ENCODE data around the gene REEP5. TPM values are rescaled to one million over a fixed set of nuclear protein-coding genes. Genes with fewer than 3 reads are reported as not detected.
"Not testable (repeated sequence)": the region's sequence is repeated elsewhere in the genome, so short reads cannot be mapped to it uniquely, and the experiment has no call there.

The REEP5 gene
- total RNA-seq, 1 experiment from 2014 or later, result 85.2 TPM

- no peak overlapping the region for H2AFZ ChIP-seq (ENCODE audit: low read length)
- H3K27ac ChIP-seq (ENCODE audit: low read length), result no peak overlapping the region
- no peak for ATAC-seq
- H3K9ac ChIP-seq (ENCODE audit: low read length), result no peak overlapping the region
- no peaks in the 10 kb centered on the region for H3F3A ChIP-seq (ENCODE audit: low read length, unreplicated experiment)
- no peaks in the 10 kb centered on the region for H3K36me3 ChIP-seq (ENCODE audit: low read depth, low read length)
- no peak for TF ChIP-seq EZH2 (IDR thresholded peaks at IDR 0.05; ENCODE audit: low read length, unreplicated experiment)
- no peak for TF ChIP-seq EZH2phosphoT487 (IDR thresholded peaks at IDR 0.05; ENCODE audit: borderline replicate concordance, low read length)
- TF ChIP-seq, protein P1, sequence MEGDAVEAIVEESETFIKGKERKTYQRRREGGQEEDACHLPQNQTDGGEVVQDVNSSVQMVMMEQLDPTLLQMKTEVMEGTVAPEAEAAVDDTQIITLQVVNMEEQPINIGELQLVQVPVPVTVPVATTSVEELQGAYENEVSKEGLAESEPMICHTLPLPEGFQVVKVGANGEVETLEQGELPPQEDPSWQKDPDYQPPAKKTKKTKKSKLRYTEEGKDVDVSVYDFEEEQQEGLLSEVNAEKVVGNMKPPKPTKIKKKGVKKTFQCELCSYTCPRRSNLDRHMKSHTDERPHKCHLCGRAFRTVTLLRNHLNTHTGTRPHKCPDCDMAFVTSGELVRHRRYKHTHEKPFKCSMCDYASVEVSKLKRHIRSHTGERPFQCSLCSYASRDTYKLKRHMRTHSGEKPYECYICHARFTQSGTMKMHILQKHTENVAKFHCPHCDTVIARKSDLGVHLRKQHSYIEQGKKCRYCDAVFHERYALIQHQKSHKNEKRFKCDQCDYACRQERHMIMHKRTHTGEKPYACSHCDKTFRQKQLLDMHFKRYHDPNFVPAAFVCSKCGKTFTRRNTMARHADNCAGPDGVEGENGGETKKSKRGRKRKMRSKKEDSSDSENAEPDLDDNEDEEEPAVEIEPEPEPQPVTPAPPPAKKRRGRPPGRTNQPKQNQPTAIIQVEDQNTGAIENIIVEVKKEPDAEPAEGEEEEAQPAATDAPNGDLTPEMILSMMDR (conservative IDR thresholded peaks at IDR 0.05; ENCODE audit: low read depth, low read length), result no peak
- H3K9me2 ChIP-seq (replicated peaks; ENCODE audit: low read length), result no peaks in the 10 kb centered on the region
- CTCF ChIA-PET, result no interaction called here
- no peaks in the 10 kb centered on the region for H3K79me2 ChIP-seq (ENCODE audit: low read length)
- H3K27me3 ChIP-seq (ENCODE audit: low read length), result no peaks in the 10 kb centered on the region
- no peaks in the 10 kb centered on the region for H4K20me1 ChIP-seq (ENCODE audit: low read length)
- H3K9me3 ChIP-seq (ENCODE audit: low read length), result no peaks in the 10 kb centered on the region
- intact Hi-C loops (cut with micrococcal nuclease), result loop anchor here (10.0 kb wide), 1 partner anchor 191 kb away; no protein-coding TSS in a partner anchor
- DNase-seq, result no peak
- no peak overlapping the region for H3K4me2 ChIP-seq (ENCODE audit: low read length)
- H3K4me3 ChIP-seq (ENCODE audit: low read length), result no peak overlapping the region
- POLR2A ChIA-PET (ENCODE audit: unreplicated experiment), result no interaction called here
- no TSS peak for BruUV-seq (replicated peaks)
- H3K4me1 ChIP-seq (ENCODE audit: insufficient read depth, low read length), result peaks cover 34% of the 10 kb centered on the region
These were observed 43.8 kb upstream of the REEP5 start for GRCh38 chr5:112965733-112966306.

- intact Hi-C loops (cut with micrococcal nuclease), result loop anchor here (5.0 to 10.0 kb wide), 2 partner anchors 189 to 411 kb away; no protein-coding TSS in a partner anchor
- H3K79me2 ChIP-seq (ENCODE audit: low read length); H4K20me1 ChIP-seq (ENCODE audit: low read length); H3K36me3 ChIP-seq (ENCODE audit: low read depth, low read length); POLR2A ChIA-PET (ENCODE audit: unreplicated experiment); BruUV-seq (replicated peaks); DNase-seq; H3K9me2 ChIP-seq (replicated peaks; ENCODE audit: low read length); H3K4me3 ChIP-seq (ENCODE audit: low read length); H3K9ac ChIP-seq (ENCODE audit: low read length); H2AFZ ChIP-seq (ENCODE audit: low read length); H3K9me3 ChIP-seq (ENCODE audit: low read length); H3K27me3 ChIP-seq (ENCODE audit: low read length); CTCF ChIA-PET; H3F3A ChIP-seq (ENCODE audit: low read length, unreplicated experiment); ATAC-seq: not testable (repeated sequence)
- Histone ChIP-seq H3K27ac (ENCODE audit: low read length) (peak overlapping the region; percentile 56), H3K4me1 (ENCODE audit: insufficient read depth, low read length) (peaks cover 43% of the 10 kb centered on the region), H3K4me2 (ENCODE audit: low read length) (0 out of 2 replicates have a peak overlapping the region, but pooled peaks have one; percentile 12)
These were observed 41.3 kb upstream of the REEP5 start for GRCh38 chr5:112963374-112963733.

DNA sequence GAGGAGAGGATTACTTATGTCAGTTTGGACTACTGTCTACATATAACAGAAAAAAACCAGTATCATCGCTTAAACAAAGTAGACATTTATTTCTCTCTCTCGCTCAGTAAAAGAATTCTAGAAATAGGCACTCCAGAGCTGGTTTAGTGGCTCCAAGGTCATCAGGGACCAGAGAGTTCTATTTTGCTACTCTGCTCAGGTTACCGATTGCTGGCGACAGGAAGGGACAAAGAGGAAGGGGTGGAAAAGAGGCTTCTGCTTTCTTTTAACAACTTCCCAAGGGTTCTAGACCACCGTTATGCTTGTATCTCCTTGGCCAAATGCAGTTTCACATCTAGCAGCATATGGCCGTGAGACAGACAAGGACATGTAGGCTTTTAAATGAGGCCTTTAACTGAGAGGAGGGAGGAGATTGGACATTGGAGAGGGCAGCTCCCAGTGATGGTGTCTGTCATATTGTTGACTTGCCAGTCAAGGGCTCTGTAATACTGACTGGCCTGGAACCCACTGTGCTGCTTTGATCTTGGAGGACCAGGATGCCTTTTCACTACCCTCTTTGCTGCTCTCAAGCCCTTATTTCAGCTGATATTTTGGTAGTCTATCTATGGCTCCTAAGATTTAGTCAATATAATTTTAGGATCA is 39.0 kb upstream of the REEP5 start:
- peaks cover 12% of the 10 kb centered on the region for H3F3A ChIP-seq (ENCODE audit: low read length, unreplicated experiment)
- H3K9me2 ChIP-seq (replicated peaks; ENCODE audit: low read length), result no peaks in the 10 kb centered on the region
- H4K20me1 ChIP-seq (ENCODE audit: low read length), result no peaks in the 10 kb centered on the region
- CTCF ChIA-PET, result no interaction called here
- no peaks in the 10 kb centered on the region for H3K79me2 ChIP-seq (ENCODE audit: low read length)
- H3K9me3 ChIP-seq (ENCODE audit: low read length), result no peaks in the 10 kb centered on the region
- ATAC-seq (no peak), DNase-seq (no peak)
- H3K9ac ChIP-seq (ENCODE audit: low read length), result no peak overlapping the region
- POLR2A ChIA-PET (ENCODE audit: unreplicated experiment), result no interaction called here
- H3K4me1 ChIP-seq (ENCODE audit: insufficient read depth, low read length), result peaks cover 56% of the 10 kb centered on the region
- peak overlapping the region; percentile 44; the same call in 1 of the 2 replicates for H3K4me2 ChIP-seq (ENCODE audit: low read length)
- BruUV-seq (replicated peaks), result no TSS peak
- intact Hi-C loops (cut with micrococcal nuclease), result loop anchor here (5.0 to 10.0 kb wide), 2 partner anchors 186 to 409 kb away; no protein-coding TSS in a partner anchor
- no peaks in the 10 kb centered on the region for H3K36me3 ChIP-seq (ENCODE audit: low read depth, low read length)
- TF ChIP-seq, protein P1 (conservative IDR thresholded peaks at IDR 0.05; ENCODE audit: low read depth, low read length), result no peak
- TF ChIP-seq EZH2phosphoT487 (IDR thresholded peaks at IDR 0.05; ENCODE audit: borderline replicate concordance, low read length), result no peak
- no peak for TF ChIP-seq EZH2 (IDR thresholded peaks at IDR 0.05; ENCODE audit: low read length, unreplicated experiment)
- no peak overlapping the region for H3K27ac ChIP-seq (ENCODE audit: low read length)
- H3K4me3 ChIP-seq (ENCODE audit: low read length), result no peak overlapping the region
- no peaks in the 10 kb centered on the region for H3K27me3 ChIP-seq (ENCODE audit: low read length)
- no peak overlapping the region for H2AFZ ChIP-seq (ENCODE audit: low read length)
